Thyroid gland (tissue), 4 donors: ENCODE results near the gene JMJD1C.
"Not testable (repeated sequence)": the region's sequence is repeated elsewhere in the genome, so short reads cannot be mapped to it uniquely, and the experiment has no call there.

Experiments
- POLR2A ChIP-seq, 2 donors: fragments of 450-650 bp; IDR thresholded peaks; one replicate each; pipeline ENCODE4 v1.6.1; 2017; ENCODE audit warnings: antibody characterized with exemption in 2 of 2, mild to moderate bottlenecking in 2 of 2, moderate library complexity in 1 of 2
- TF ChIP-seq, protein P1 (sequence below), 6 experiments: fragments of 200-600 bp in 3 of 6; fragments of 450-650 bp in 3 of 6; sonication (generic) in 3 of 6; IDR thresholded peaks; one replicate each; pipeline ENCODE4 v1.5.1; 2016 to 2019; ENCODE audit warnings: antibody characterized with exemption in 6 of 6, mild to moderate bottlenecking in 2 of 6, inconsistent platforms in 1 of 6, moderate library complexity in 1 of 6

DNA sequence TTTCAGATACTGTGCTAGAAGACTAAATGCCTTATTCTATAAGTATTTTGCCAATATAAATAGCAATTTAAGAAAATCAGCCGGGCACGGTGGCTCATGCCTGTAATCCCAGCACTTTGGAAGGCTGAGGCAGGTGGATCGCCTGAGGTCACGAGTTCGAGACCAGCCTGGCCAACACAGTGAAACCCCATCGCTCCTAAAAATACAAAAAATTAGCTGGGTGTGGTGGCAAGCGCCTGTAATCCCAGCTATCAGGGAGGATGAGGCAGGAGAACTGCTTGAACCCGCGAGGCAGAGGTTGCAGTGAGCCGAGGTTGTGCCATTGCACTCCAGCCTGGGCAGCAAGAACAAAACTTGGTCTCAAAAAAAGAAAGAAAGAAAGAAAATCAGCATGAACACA lies 230.6 kb downstream of the JMJD1C start:
- TF ChIP-seq, protein P1, sequence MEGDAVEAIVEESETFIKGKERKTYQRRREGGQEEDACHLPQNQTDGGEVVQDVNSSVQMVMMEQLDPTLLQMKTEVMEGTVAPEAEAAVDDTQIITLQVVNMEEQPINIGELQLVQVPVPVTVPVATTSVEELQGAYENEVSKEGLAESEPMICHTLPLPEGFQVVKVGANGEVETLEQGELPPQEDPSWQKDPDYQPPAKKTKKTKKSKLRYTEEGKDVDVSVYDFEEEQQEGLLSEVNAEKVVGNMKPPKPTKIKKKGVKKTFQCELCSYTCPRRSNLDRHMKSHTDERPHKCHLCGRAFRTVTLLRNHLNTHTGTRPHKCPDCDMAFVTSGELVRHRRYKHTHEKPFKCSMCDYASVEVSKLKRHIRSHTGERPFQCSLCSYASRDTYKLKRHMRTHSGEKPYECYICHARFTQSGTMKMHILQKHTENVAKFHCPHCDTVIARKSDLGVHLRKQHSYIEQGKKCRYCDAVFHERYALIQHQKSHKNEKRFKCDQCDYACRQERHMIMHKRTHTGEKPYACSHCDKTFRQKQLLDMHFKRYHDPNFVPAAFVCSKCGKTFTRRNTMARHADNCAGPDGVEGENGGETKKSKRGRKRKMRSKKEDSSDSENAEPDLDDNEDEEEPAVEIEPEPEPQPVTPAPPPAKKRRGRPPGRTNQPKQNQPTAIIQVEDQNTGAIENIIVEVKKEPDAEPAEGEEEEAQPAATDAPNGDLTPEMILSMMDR (IDR thresholded peaks at IDR 0.05): not testable (repeated sequence)
- TF ChIP-seq POLR2A (IDR thresholded peaks at IDR 0.05): not testable (repeated sequence)
